IMR-90 (cell line): ENCODE measurements around the gene ZNF354B. TPM values are rescaled to one million over a fixed set of nuclear protein-coding genes. Genes with fewer than 3 reads are reported as not detected.
"Not testable (repeated sequence)": the region's sequence is repeated elsewhere in the genome, so short reads cannot be mapped to it uniquely, and the experiment has no call there.

ENCODE experiments used
- ATAC-seq: fragments of 200-7000 bp; cut with Tn5 transposase; 2 replicates; pipeline ENCODE4 v1.9.1; 2020; ENCODE audit warnings: low read depth, mild to moderate bottlenecking, moderate library complexity
- BruUV-seq: library from RNA; stranded (reverse); fragments of 400-500 nt; replicated peaks from 2 replicates; lab custom pipeline; 2021; lab: Mats Ljungman, UMichigan
- CTCF ChIA-PET: fragments of 300-600 bp; formaldehyde crosslinking; extraction: SDS; loops from one replicate; lab custom pipeline; 2021; ENCODE audit warnings: antibody characterized with exemption; lab: Yijun Ruan, JAX
- POLR2A ChIA-PET: fragments of 300-600 bp; sonication (Branson Sonifier 250); formaldehyde crosslinking; loops from one replicate; lab custom pipeline; 2022; ENCODE audit warnings: antibody characterized with exemption; ENCODE audit not compliant: unreplicated experiment; lab: Charles Lee
- DNase-seq: peaks from one replicate; pipeline ENCODE4 v3.0.0; 2013
- H2AFZ ChIP-seq: replicated peaks from 2 replicates; pipeline ENCODE3; 2013; ENCODE audit warnings: low read length, mild to moderate bottlenecking; ENCODE audit not compliant: poor library complexity
- H2AK5ac ChIP-seq: 2 replicates; pipeline ENCODE4 v1.6.1; 2013; ENCODE audit warnings: low read depth, low read length, inconsistent platforms
- H2AK9ac ChIP-seq: replicated peaks from 2 replicates; pipeline ENCODE3; 2013; ENCODE audit warnings: mild to moderate bottlenecking, low read depth, low read length, moderate library complexity; ENCODE audit not compliant: poor library complexity
- H2BK120ac ChIP-seq: 2 replicates; pipeline ENCODE4 v1.6.1; 2013; ENCODE audit warnings: low read depth, low read length, inconsistent platforms
- H2BK15ac ChIP-seq: 3 replicates; pipeline ENCODE4 v1.6.1; 2013; ENCODE audit warnings: low read depth, low read length, inconsistent platforms
- H2BK20ac ChIP-seq: 2 replicates; pipeline ENCODE4 v1.6.1; 2013; ENCODE audit warnings: low read depth, mild to moderate bottlenecking, inconsistent platforms, low read length, moderate library complexity
- H2BK5ac ChIP-seq: 2 replicates; pipeline ENCODE4 v1.6.1; 2013; ENCODE audit warnings: mild to moderate bottlenecking, low read depth, low read length, inconsistent platforms; ENCODE audit not compliant: poor library complexity, severe bottlenecking
- H3K14ac ChIP-seq: replicated peaks from 2 replicates; pipeline ENCODE4 v1.6.1; 2013; ENCODE audit warnings: low read depth, low read length, inconsistent platforms
- H3K18ac ChIP-seq: 2 replicates; pipeline ENCODE4 v1.6.1; 2013; ENCODE audit warnings: low read depth, low read length, control low read depth
- H3K23ac ChIP-seq: 2 replicates; pipeline ENCODE4 v1.6.1; 2013; ENCODE audit warnings: low read depth, low read length, inconsistent platforms
- H3K27ac ChIP-seq: 2 replicates; pipeline ENCODE4 v1.5.1; 2013; ENCODE audit warnings: mild to moderate bottlenecking, control low read depth, low read length; ENCODE audit not compliant: insufficient read depth
- H3K27me3 ChIP-seq: 2 replicates; pipeline ENCODE4 v1.6.1; 2013; ENCODE audit warnings: low read length; ENCODE audit not compliant: control insufficient read depth, insufficient read depth
- H3K36me3 ChIP-seq: 2 replicates; pipeline ENCODE4 v1.6.1; 2013; ENCODE audit warnings: low read length, mixed read lengths; ENCODE audit not compliant: control insufficient read depth, insufficient read depth
- H3K4ac ChIP-seq: 2 replicates; pipeline ENCODE4 v1.6.1; 2013; ENCODE audit warnings: low read depth, low read length, inconsistent platforms
- H3K4me1 ChIP-seq: 2 replicates; pipeline ENCODE4 v1.6.1; 2013; ENCODE audit warnings: low read length, mixed read lengths; ENCODE audit not compliant: control insufficient read depth, insufficient read depth
- H3K4me2 ChIP-seq: 2 replicates; pipeline ENCODE4 v1.6.1; 2013; ENCODE audit warnings: low read depth, mild to moderate bottlenecking, control low read depth, low read length, moderate library complexity
- H3K4me3 ChIP-seq: 2 replicates; pipeline ENCODE4 v1.5.1; 2013; ENCODE audit warnings: low read depth, mild to moderate bottlenecking, control low read depth, low read length, moderate library complexity; ENCODE audit not compliant: insufficient read depth
- H3K56ac ChIP-seq: 2 replicates; pipeline ENCODE4 v1.6.1; 2013; ENCODE audit warnings: low read length, inconsistent platforms; ENCODE audit not compliant: insufficient read depth; ENCODE audit errors: extremely low read depth
- H3K79me1 ChIP-seq, 2 experiments: 2 replicates each; pipeline ENCODE4 v1.6.1; 2013; ENCODE audit warnings: low read length in 2 of 2, inconsistent platforms in 1 of 2, low read depth in 1 of 2
- H3K9ac ChIP-seq: 2 replicates; pipeline ENCODE4 v1.6.1; 2013; ENCODE audit warnings: low read depth, low read length, control low read depth
- H3K9me1 ChIP-seq: 2 replicates; pipeline ENCODE4 v1.6.1; 2013; ENCODE audit warnings: low read length, inconsistent platforms; ENCODE audit not compliant: insufficient read depth
- H3K9me3 ChIP-seq: 2 replicates; pipeline ENCODE4 v1.6.1; 2013; ENCODE audit warnings: low read length; ENCODE audit not compliant: control insufficient read depth, insufficient read depth
- H4K20me1 ChIP-seq: 2 replicates; pipeline ENCODE4 v1.6.1; 2013; ENCODE audit warnings: low read length, inconsistent platforms; ENCODE audit not compliant: insufficient read depth
- H4K5ac ChIP-seq: 2 replicates; pipeline ENCODE4 v1.6.1; 2013; ENCODE audit warnings: mild to moderate bottlenecking, low read depth, low read length, control low read depth
- H4K8ac ChIP-seq, 2 experiments: 2 replicates each; pipeline ENCODE4 v1.6.1; 2013; ENCODE audit warnings: low read depth in 2 of 2, low read length in 2 of 2, control low read depth in 1 of 2, inconsistent platforms in 1 of 2
- H4K91ac ChIP-seq: 2 replicates; pipeline ENCODE4 v1.6.1; 2013; ENCODE audit warnings: low read depth, low read length, inconsistent platforms; ENCODE audit not compliant: insufficient read depth
- CEBPB ChIP-seq: IDR thresholded peaks from 2 replicates; pipeline ENCODE4 v1.6.1; 2012; ENCODE audit warnings: low read depth, low read length, improper control_type of control experiment
- NFE2L2 ChIP-seq: fragments of 150-350 bp; IDR thresholded peaks from 2 replicates; pipeline ENCODE4 v1.6.1; 2016; ENCODE audit warnings: low read depth, mild to moderate bottlenecking, low read length
- WGBS, 2 experiments: methylation state at CpG; one replicate each; pipeline versions ENCODE4 v1.1.5 to v1.1.7; 2013; ENCODE audit warnings: missing lambda C conversion rate in 2 of 2; ENCODE audit not compliant: insufficient read length in 1 of 2; ENCODE audit errors: extremely low coverage in 2 of 2; 5-methylcytosine and 5-hydroxymethylcytosine counted together
- dilution Hi-C: fragments of 300-500 bp; cut with HindIII; formaldehyde crosslinking; loops from one replicate; pipeline ENCODE4 v1.14.3; 2018; ENCODE audit warnings: low sequenced_read_pairs; ENCODE audit not compliant: unreplicated experiment
- in situ Hi-C: fragments of 300-500 bp; cut with MboI; formaldehyde crosslinking; loops from 3 replicates; pipeline ENCODE4 v1.14.3; 2019; ENCODE audit warnings: low sequenced_read_pairs, inconsistent platforms, mixed read lengths
- intact Hi-C: fragments of 100-400 bp; cut with micrococcal nuclease; formaldehyde crosslinking; loops from 2 replicates; pipeline ENCODE4 v1.10.0; 2022
- polyA plus RNA-seq, 3 experiments: library from polyadenylated mRNA; depleted of rRNA; stranded (reverse); fragments of >200 nt; gene quantifications; 2 replicates each; pipeline ENCODE4 v1.2.3, GENCODE V29; 2012; ENCODE audit warnings: low replicate concordance in 1 of 3
- total RNA-seq: library from RNA; depleted of rRNA; stranded (reverse); fragments of >200 nt; gene quantifications from 2 replicates; pipeline ENCODE4 v1.2.3, GENCODE V29; 2012
- TF ChIP-seq, protein P1 (sequence below): fragments of 150-350 bp; IDR thresholded peaks from 2 replicates; pipeline ENCODE4 v1.6.1; 2017; ENCODE audit warnings: mild to moderate bottlenecking, antibody characterized with exemption, low read length, low read depth

The ZNF354B gene
- total and polyA plus RNA-seq, 2 of the 4 experiments (the other 2 are of a cell fraction) = 5.0 to 6.7 TPM

- H3K18ac ChIP-seq = no peak overlapping the region
- H3K36me3 ChIP-seq = peaks cover 64% of the 10 kb centered on the region
- no peak overlapping the region for H3K4ac ChIP-seq
- H3K9me1 ChIP-seq = no peaks in the 10 kb centered on the region
- no peak overlapping the region for H3K56ac ChIP-seq
- TF ChIP-seq CEBPB (no peak), NFE2L2 (peak; percentile 94)
- TF ChIP-seq, protein P1, sequence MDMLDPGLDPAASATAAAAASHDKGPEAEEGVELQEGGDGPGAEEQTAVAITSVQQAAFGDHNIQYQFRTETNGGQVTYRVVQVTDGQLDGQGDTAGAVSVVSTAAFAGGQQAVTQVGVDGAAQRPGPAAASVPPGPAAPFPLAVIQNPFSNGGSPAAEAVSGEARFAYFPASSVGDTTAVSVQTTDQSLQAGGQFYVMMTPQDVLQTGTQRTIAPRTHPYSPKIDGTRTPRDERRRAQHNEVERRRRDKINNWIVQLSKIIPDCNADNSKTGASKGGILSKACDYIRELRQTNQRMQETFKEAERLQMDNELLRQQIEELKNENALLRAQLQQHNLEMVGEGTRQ = no peak
- peaks cover 35% of the 10 kb centered on the region for H3K9me3 ChIP-seq
- H3K79me1 ChIP-seq = no peaks in the 10 kb centered on the region; a peak in 2 of 4 replicates
- CTCF ChIA-PET = no interaction called here
- in situ Hi-C loops (no loop called here), intact Hi-C loops (no loop called here), dilution Hi-C loops (no loop called here)
- H2AK5ac ChIP-seq = no peak overlapping the region
- H2BK5ac ChIP-seq = no peak overlapping the region
- no peak overlapping the region for H3K27ac ChIP-seq
- H3K9ac ChIP-seq = no peak overlapping the region
- no peak overlapping the region for H3K23ac ChIP-seq
- H2BK15ac ChIP-seq = no peak overlapping the region
- no peak for DNase-seq
- no peak overlapping the region for H2AFZ ChIP-seq
- H3K27me3 ChIP-seq = no peaks in the 10 kb centered on the region
- no peak overlapping the region for H2BK20ac ChIP-seq
- no peaks in the 10 kb centered on the region for H4K20me1 ChIP-seq
- H3K14ac ChIP-seq = no peak overlapping the region
- H3K4me3 ChIP-seq = no peak overlapping the region
- no peak overlapping the region for H4K5ac ChIP-seq
- no peak overlapping the region for H3K4me2 ChIP-seq
- BruUV-seq = no TSS peak
- no peak overlapping the region for H4K8ac ChIP-seq
- H2BK120ac ChIP-seq = no peak overlapping the region
- H2AK9ac ChIP-seq = no peak overlapping the region
- no peak for ATAC-seq
- no peak overlapping the region for H4K91ac ChIP-seq
- no peaks in the 10 kb centered on the region for H3K4me1 ChIP-seq
- WGBS, 2 experiments = 100% methylated on average over 1 of the region's 1 CpG; no CpG with 5 or more reads in 1 of the 2 experiments
- POLR2A ChIA-PET = no interaction called here
Observed at GRCh38 chr5:178872302-178872701, 12.5 kb downstream of the ZNF354B start.

DNA sequence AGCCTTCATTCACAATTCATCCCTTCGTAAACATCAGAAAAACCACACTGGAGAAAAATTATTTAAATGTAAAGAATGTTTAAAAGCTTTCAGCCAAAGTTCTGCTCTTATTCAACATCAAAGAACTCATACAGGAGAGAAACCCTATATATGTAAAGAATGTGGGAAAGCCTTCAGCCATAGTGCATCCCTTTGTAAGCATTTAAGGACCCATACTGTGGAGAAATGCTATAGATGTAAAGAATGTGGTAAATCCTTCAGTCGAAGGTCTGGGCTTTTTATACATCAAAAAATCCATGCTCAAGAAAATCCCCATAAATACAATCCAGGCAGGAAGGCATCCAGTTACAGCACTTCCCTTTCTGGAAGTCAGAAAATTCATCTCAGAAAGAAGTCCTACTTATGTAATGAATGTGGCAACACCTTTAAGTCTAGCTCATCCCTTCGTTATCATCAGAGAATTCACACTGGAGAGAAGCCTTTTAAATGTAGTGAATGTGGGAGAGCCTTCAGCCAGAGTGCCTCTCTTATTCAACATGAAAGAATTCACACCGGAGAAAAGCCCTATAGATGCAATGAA, 23.5 kb downstream of the ZNF354B start:
- DNase-seq, H3K4me1 ChIP-seq, H3K79me1 ChIP-seq, H3K27ac ChIP-seq, H3K56ac ChIP-seq, CTCF ChIA-PET, H2BK20ac ChIP-seq, H4K5ac ChIP-seq, ATAC-seq, H3K14ac ChIP-seq, H3K4me3 ChIP-seq, H3K4me2 ChIP-seq, H4K8ac ChIP-seq, H2BK120ac ChIP-seq, H3K4ac ChIP-seq, H2BK15ac ChIP-seq, intact Hi-C loops, H4K20me1 ChIP-seq, H3K9ac ChIP-seq, dilution Hi-C loops, H2AK5ac ChIP-seq, H3K27me3 ChIP-seq, H3K18ac ChIP-seq, H2BK5ac ChIP-seq, H3K23ac ChIP-seq, in situ Hi-C loops, H4K91ac ChIP-seq, H3K9me1 ChIP-seq, H2AFZ ChIP-seq, H2AK9ac ChIP-seq, POLR2A ChIA-PET: not testable (repeated sequence)
- Histone ChIP-seq H3K36me3 (peaks cover 28% of the 10 kb centered on the region), H3K9me3 (peaks cover 54% of the 10 kb centered on the region)
- no CpG with 5 or more reads among the region's 4 CpGs for WGBS, 2 experiments
- BruUV-seq = TSS peak; percentile 61
